Endothelial cell (in vitro differentiated cells): ENCODE results near the gene TANGO6. TPM values are rescaled to one million over a fixed set of nuclear protein-coding genes. Genes with fewer than 3 reads are reported as not detected.

Experiments
- DNase-seq: peaks from one replicate; pipeline ENCODE4 v3.0.0; 2021; ENCODE audit warnings: low spot score
- H3K27ac Mint-ChIP-seq: one replicate; pipeline ENCODE4 v1.8.0; 2021; ENCODE audit warnings: mixed read lengths, inconsistent platforms; ENCODE audit not compliant: unreplicated experiment
- H3K27me3 Mint-ChIP-seq: one replicate; pipeline ENCODE4 v1.8.0; 2021; ENCODE audit warnings: mild to moderate bottlenecking, moderate library complexity, mixed read lengths, inconsistent platforms; ENCODE audit not compliant: unreplicated experiment
- H3K36me3 Mint-ChIP-seq: one replicate; pipeline ENCODE4 v1.8.0; 2021; ENCODE audit warnings: mild to moderate bottlenecking, low read depth, mixed read lengths, inconsistent platforms; ENCODE audit not compliant: unreplicated experiment
- H3K4me1 Mint-ChIP-seq: one replicate; pipeline ENCODE4 v1.8.0; 2021; ENCODE audit warnings: mild to moderate bottlenecking, mixed read lengths, inconsistent platforms; ENCODE audit not compliant: unreplicated experiment
- H3K4me3 Mint-ChIP-seq: one replicate; pipeline ENCODE4 v1.8.0; 2021; ENCODE audit warnings: mild to moderate bottlenecking, mixed read lengths, inconsistent platforms; ENCODE audit not compliant: unreplicated experiment
- H3K9me3 Mint-ChIP-seq: one replicate; pipeline ENCODE4 v1.8.0; 2021; ENCODE audit warnings: mixed read lengths, inconsistent platforms; ENCODE audit not compliant: unreplicated experiment
- CTCF ChIP-seq: fragments of 200-600 bp; sonication (generic); IDR thresholded peaks from one replicate; pipeline ENCODE4 v1.5.0; 2021; ENCODE audit warnings: antibody characterized with exemption; ENCODE audit not compliant: unreplicated experiment
- total RNA-seq: library from RNA; stranded (reverse); fragmentation: NEBNext Ultra II Directional; extraction: Animal tissue kit (Norgen Biotek cat#: 25700); gene quantifications from one replicate; pipeline ENCODE4 v1.2.1, GENCODE V29; 2021; ENCODE audit not compliant: unreplicated experiment

TANGO6 gene
- total RNA-seq, 1 donor from 2014 or later, result 10.4 TPM

DNA sequence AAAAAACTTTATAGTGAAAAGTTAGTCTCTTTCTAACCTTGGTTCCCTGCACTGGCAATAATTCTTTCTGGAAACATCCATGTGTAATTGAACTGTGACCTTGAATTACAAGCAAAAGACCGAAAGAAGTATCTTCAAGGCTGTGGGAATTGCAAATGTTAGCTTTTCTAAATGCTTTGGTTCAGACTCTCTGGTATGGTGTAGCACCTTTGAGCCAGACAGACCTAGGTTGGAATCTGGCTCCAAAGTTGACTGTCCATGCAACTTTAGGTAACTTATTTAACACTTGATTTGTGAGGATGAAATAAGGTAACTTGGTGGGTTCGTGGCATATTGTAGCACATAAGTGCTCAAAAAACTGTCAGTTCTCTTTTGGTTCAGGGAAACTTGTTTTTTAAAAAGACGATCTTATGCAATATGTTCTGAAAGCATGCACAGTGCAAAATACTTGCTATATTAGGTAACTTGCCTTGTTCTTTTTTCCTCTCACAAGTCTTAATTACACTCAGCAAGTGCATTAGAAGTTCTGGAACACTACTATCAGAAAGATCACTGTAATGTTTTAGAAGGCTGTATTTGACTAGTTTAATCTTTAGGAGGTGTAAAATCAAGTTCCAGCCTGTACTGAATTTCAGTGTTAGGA lies 46.3 kb downstream of the TANGO6 start:
- no peaks in the 10 kb centered on the region for H3K36me3 Mint-ChIP-seq
- H3K4me1 Mint-ChIP-seq, result peaks cover 11% of the 10 kb centered on the region
- H3K27me3 Mint-ChIP-seq, result no peaks in the 10 kb centered on the region
- no peak overlapping the region for H3K27ac Mint-ChIP-seq
- no peak for DNase-seq
- no peak for TF ChIP-seq CTCF
- H3K4me3 Mint-ChIP-seq, result no peak overlapping the region
- no peaks in the 10 kb centered on the region for H3K9me3 Mint-ChIP-seq

GRCh38 chr16:68892214-68892613 lies 48.9 kb downstream of the TANGO6 start:
- Mint-ChIP-seq H3K36me3 (no peaks in the 10 kb centered on the region), H3K27ac (no peak overlapping the region), H3K9me3 (no peaks in the 10 kb centered on the region), H3K27me3 (no peaks in the 10 kb centered on the region), H3K4me1 (no peaks in the 10 kb centered on the region), H3K4me3 (no peak overlapping the region)
- no peak for DNase-seq
- no peak for TF ChIP-seq CTCF

GRCh38 chr16:68892898-68893297 lies 49.6 kb downstream of the TANGO6 start:
- H3K9me3 Mint-ChIP-seq, result no peaks in the 10 kb centered on the region
- H3K27ac Mint-ChIP-seq, result no peak overlapping the region
- H3K36me3 Mint-ChIP-seq, result no peaks in the 10 kb centered on the region
- H3K4me3 Mint-ChIP-seq, result no peak overlapping the region
- H3K27me3 Mint-ChIP-seq, result no peaks in the 10 kb centered on the region
- no peak for DNase-seq
- TF ChIP-seq CTCF, result no peak
- H3K4me1 Mint-ChIP-seq, result no peaks in the 10 kb centered on the region

DNA sequence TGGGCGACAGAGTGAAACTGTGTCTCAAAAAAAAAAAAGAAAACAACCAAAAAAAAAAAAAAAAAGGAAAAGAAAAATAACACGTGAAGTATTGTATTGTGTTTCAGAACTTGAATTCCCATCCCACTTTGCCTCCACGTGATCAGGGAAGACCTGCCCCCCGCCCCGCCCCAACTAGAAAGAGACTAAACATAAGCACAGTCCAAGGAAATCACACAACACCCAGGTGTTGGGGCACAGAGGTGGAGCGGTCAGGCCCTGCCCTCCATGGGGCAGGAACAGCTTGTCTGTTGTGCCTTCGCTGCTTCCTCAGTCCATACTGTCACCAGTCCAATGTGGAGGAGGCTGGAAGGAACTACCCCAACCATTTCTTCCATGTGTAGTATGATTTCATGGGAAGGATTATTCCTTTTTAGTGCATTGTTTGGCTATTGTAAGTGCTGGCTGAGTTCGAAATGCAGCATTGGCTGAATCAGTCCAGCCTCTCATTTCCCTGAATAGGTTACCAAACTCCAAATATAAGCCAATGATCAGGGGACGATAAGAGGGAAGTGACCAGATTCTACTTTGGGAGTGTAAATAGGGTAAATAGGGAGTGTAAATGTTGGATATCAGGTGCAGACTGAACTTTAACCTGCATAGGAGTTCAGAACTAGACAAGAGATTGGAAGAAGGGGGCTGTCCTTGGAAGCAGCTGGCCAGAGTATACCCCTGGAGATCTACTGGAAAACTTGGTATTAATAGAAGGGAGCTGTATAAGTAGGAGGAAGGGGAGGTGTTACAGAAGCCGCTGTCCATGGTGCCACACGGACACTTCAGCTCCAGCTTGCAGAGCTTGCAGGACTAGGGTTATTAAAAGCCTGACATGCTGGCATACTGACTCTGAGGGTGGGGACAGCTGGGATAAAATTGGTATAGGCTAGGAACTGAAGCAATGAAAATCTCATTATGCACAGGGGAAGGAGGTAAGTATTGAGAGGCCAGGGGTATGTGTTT lies 50.7 kb downstream of the TANGO6 start:
- H3K4me3 Mint-ChIP-seq, result no peak overlapping the region
- DNase-seq, result peak; percentile 51
- H3K27ac Mint-ChIP-seq, result no peak overlapping the region
- no peaks in the 10 kb centered on the region for H3K9me3 Mint-ChIP-seq
- no peaks in the 10 kb centered on the region for H3K36me3 Mint-ChIP-seq
- no peak for TF ChIP-seq CTCF
- no peaks in the 10 kb centered on the region for H3K27me3 Mint-ChIP-seq
- H3K4me1 Mint-ChIP-seq, result no peaks in the 10 kb centered on the region

- H3K9me3 Mint-ChIP-seq, result no peaks in the 10 kb centered on the region
- no peak for TF ChIP-seq CTCF
- no peaks in the 10 kb centered on the region for H3K4me1 Mint-ChIP-seq
- no peaks in the 10 kb centered on the region for H3K36me3 Mint-ChIP-seq
- H3K4me3 Mint-ChIP-seq, result no peak overlapping the region
- H3K27me3 Mint-ChIP-seq, result no peaks in the 10 kb centered on the region
- no peak overlapping the region for H3K27ac Mint-ChIP-seq
- no peak for DNase-seq
Observed at GRCh38 chr16:68894714-68895113, 51.4 kb downstream of the TANGO6 start.
